ENCODE measurements around the gene UNC13C. TPM values are rescaled to one million over a fixed set of nuclear protein-coding genes. Genes with fewer than 3 reads are reported as not detected.

Gene UNC13C
- total RNA-seq, 1 donor from 2014 or later: 0.18 TPM

GRCh38 chr15:54033869-54034458 lies 55.7 kb downstream of the UNC13C start:
- Histone ChIP-seq H3K27me3 (ENCODE audit: insufficient read depth, low read length) (no peaks in the 10 kb centered on the region), H3K4me2 (ENCODE audit: low read length) (no peak overlapping the region), H2AFZ (ENCODE audit: low read depth, low read length) (no peak overlapping the region), H3K9ac (ENCODE audit: low read length) (no peak overlapping the region), H3K79me2 (ENCODE audit: insufficient read depth, low read length) (no peaks in the 10 kb centered on the region), H3K4me3 (ENCODE audit: insufficient read depth, low read depth, low read length) (no peak overlapping the region), H3K4me1 (ENCODE audit: insufficient read depth, low read length) (no peaks in the 10 kb centered on the region), H3K9me3 (ENCODE audit: insufficient read depth, low read depth, low read length) (no peaks in the 10 kb centered on the region), H3K27ac (ENCODE audit: low read depth, low read length) (no peak overlapping the region), H4K20me1 (ENCODE audit: insufficient read depth, low read length) (no peaks in the 10 kb centered on the region), H3K36me3 (ENCODE audit: insufficient read depth, low read length) (no peaks in the 10 kb centered on the region)
- Mint-ChIP-seq H3K36me3 (ENCODE audit: low read depth, unreplicated experiment) (no peaks in the 10 kb centered on the region), H3K27me3 (ENCODE audit: low read depth, unreplicated experiment) (no peaks in the 10 kb centered on the region), H3K27ac (ENCODE audit: unreplicated experiment) (no peak overlapping the region), H3K4me3 (ENCODE audit: unreplicated experiment) (no peak overlapping the region), H3K4me1 (ENCODE audit: low read depth, unreplicated experiment) (peaks cover 2% of the 10 kb centered on the region), H3K9me3 (ENCODE audit: unreplicated experiment) (peaks cover 5% of the 10 kb centered on the region)
- FAIRE-seq (no peak), DNase-seq (ENCODE audit: low read depth) (no peak)
- no peak for TF ChIP-seq CTCF (IDR thresholded peaks at IDR 0.05; ENCODE audit: insufficient read depth, low read depth, low read length)
- TF ChIP-seq EZH2 (IDR thresholded peaks at IDR 0.05; ENCODE audit: insufficient read depth, low read length): no peak

- H3K9me3 Mint-ChIP-seq (ENCODE audit: unreplicated experiment): peaks cover 5% of the 10 kb centered on the region
- H3K9me3 ChIP-seq (ENCODE audit: insufficient read depth, low read depth, low read length): no peaks in the 10 kb centered on the region
- FAIRE-seq (no peak), DNase-seq (ENCODE audit: low read depth) (no peak)
- H4K20me1 ChIP-seq (ENCODE audit: insufficient read depth, low read length): no peaks in the 10 kb centered on the region
- TF ChIP-seq EZH2 (IDR thresholded peaks at IDR 0.05; ENCODE audit: insufficient read depth, low read length): no peak
- no peak for TF ChIP-seq CTCF (IDR thresholded peaks at IDR 0.05; ENCODE audit: insufficient read depth, low read depth, low read length)
- no peaks in the 10 kb centered on the region for H3K27me3 ChIP-seq (ENCODE audit: insufficient read depth, low read length)
- no peaks in the 10 kb centered on the region for H3K36me3 Mint-ChIP-seq (ENCODE audit: low read depth, unreplicated experiment)
- no peak overlapping the region for H3K9ac ChIP-seq (ENCODE audit: low read length)
- H3K4me1 Mint-ChIP-seq (ENCODE audit: low read depth, unreplicated experiment): peaks cover 2% of the 10 kb centered on the region
- no peak overlapping the region for H3K27ac ChIP-seq (ENCODE audit: low read depth, low read length)
- no peak overlapping the region for H3K4me3 Mint-ChIP-seq (ENCODE audit: unreplicated experiment)
- no peak overlapping the region for H3K27ac Mint-ChIP-seq (ENCODE audit: unreplicated experiment)
- no peaks in the 10 kb centered on the region for H3K27me3 Mint-ChIP-seq (ENCODE audit: low read depth, unreplicated experiment)
- no peak overlapping the region for H3K4me2 ChIP-seq (ENCODE audit: low read length)
- H3K4me3 ChIP-seq (ENCODE audit: insufficient read depth, low read depth, low read length): no peak overlapping the region
- no peak overlapping the region for H2AFZ ChIP-seq (ENCODE audit: low read depth, low read length)
- H3K79me2 ChIP-seq (ENCODE audit: insufficient read depth, low read length): no peaks in the 10 kb centered on the region
- H3K4me1 ChIP-seq (ENCODE audit: insufficient read depth, low read length): no peaks in the 10 kb centered on the region
- no peaks in the 10 kb centered on the region for H3K36me3 ChIP-seq (ENCODE audit: insufficient read depth, low read length)
Observed at GRCh38 chr15:54035616-54036015, 57.4 kb downstream of the UNC13C start.

- no peaks in the 10 kb centered on the region for H3K79me2 ChIP-seq (ENCODE audit: insufficient read depth, low read length)
- DNase-seq (ENCODE audit: low read depth) (no peak), FAIRE-seq (no peak)
- H3K27me3 ChIP-seq (ENCODE audit: insufficient read depth, low read length): no peaks in the 10 kb centered on the region
- no peak for TF ChIP-seq CTCF (IDR thresholded peaks at IDR 0.05; ENCODE audit: insufficient read depth, low read depth, low read length)
- no peak for TF ChIP-seq EZH2 (IDR thresholded peaks at IDR 0.05; ENCODE audit: insufficient read depth, low read length)
- H3K27ac ChIP-seq (ENCODE audit: low read depth, low read length): no peak overlapping the region
- Mint-ChIP-seq H3K27ac (ENCODE audit: unreplicated experiment) (no peak overlapping the region), H3K4me3 (ENCODE audit: unreplicated experiment) (no peak overlapping the region), H3K36me3 (ENCODE audit: low read depth, unreplicated experiment) (no peaks in the 10 kb centered on the region), H3K27me3 (ENCODE audit: low read depth, unreplicated experiment) (no peaks in the 10 kb centered on the region), H3K4me1 (ENCODE audit: low read depth, unreplicated experiment) (no peaks in the 10 kb centered on the region), H3K9me3 (ENCODE audit: unreplicated experiment) (no peaks in the 10 kb centered on the region)
- no peak overlapping the region for H2AFZ ChIP-seq (ENCODE audit: low read depth, low read length)
- no peaks in the 10 kb centered on the region for H4K20me1 ChIP-seq (ENCODE audit: insufficient read depth, low read length)
- H3K4me1 ChIP-seq (ENCODE audit: insufficient read depth, low read length): no peaks in the 10 kb centered on the region
- H3K9ac ChIP-seq (ENCODE audit: low read length): no peak overlapping the region
- H3K4me3 ChIP-seq (ENCODE audit: insufficient read depth, low read depth, low read length): no peak overlapping the region
- no peaks in the 10 kb centered on the region for H3K36me3 ChIP-seq (ENCODE audit: insufficient read depth, low read length)
- no peaks in the 10 kb centered on the region for H3K9me3 ChIP-seq (ENCODE audit: insufficient read depth, low read depth, low read length)
- H3K4me2 ChIP-seq (ENCODE audit: low read length): no peak overlapping the region
Observed at GRCh38 chr15:54045397-54045796, 67.2 kb downstream of the UNC13C start.

Data from astrocyte (in vitro differentiated cells and primary cell).